ENCODE data around the gene MID1.

The MID1 gene

GRCh38 chrX:10414862-10415261 lies 205.5 kb downstream of the MID1 start:
- Mint-ChIP-seq H3K4me1 (no peaks in the 10 kb centered on the region), H3K27ac (no peak overlapping the region)
- DNase-seq = no peak

GRCh38 chrX:10414156-10414824 lies 206.1 kb downstream of the MID1 start:
- CTCF ChIA-PET = no interaction called here
- no peak overlapping the region for H3K27ac Mint-ChIP-seq
- no peaks in the 10 kb centered on the region for H3K9me3 Mint-ChIP-seq
- DNase-seq = no peak
- no peaks in the 10 kb centered on the region for H3K36me3 Mint-ChIP-seq
- H3K4me1 Mint-ChIP-seq = no peaks in the 10 kb centered on the region
- no peaks in the 10 kb centered on the region for H3K27me3 Mint-ChIP-seq
- H3K4me3 Mint-ChIP-seq = no peak overlapping the region

More at GRCh38 chrX:10414862-10415261, 205.5 kb downstream of the MID1 start:
- Mint-ChIP-seq H3K27me3 (no peaks in the 10 kb centered on the region), H3K36me3 (no peaks in the 10 kb centered on the region), H3K9me3 (no peaks in the 10 kb centered on the region), H3K4me3 (no peak overlapping the region)
- CTCF ChIA-PET = no interaction called here

GRCh38 chrX:10404436-10404835 lies 215.9 kb downstream of the MID1 start:
- no peaks in the 10 kb centered on the region for H3K4me1 Mint-ChIP-seq
- H3K4me3 Mint-ChIP-seq = no peak overlapping the region
- no peaks in the 10 kb centered on the region for H3K9me3 Mint-ChIP-seq
- no peak for DNase-seq
- H3K36me3 Mint-ChIP-seq = no peaks in the 10 kb centered on the region
- CTCF ChIA-PET = no interaction called here
- no peak overlapping the region for H3K27ac Mint-ChIP-seq
- no peaks in the 10 kb centered on the region for H3K27me3 Mint-ChIP-seq

GRCh38 chrX:10401239-10401638 lies 219.1 kb downstream of the MID1 start:
- H3K4me1 Mint-ChIP-seq = no peaks in the 10 kb centered on the region
- no peak overlapping the region for H3K27ac Mint-ChIP-seq
- no peaks in the 10 kb centered on the region for H3K9me3 Mint-ChIP-seq
- no peak for DNase-seq
- no peak overlapping the region for H3K4me3 Mint-ChIP-seq
- CTCF ChIA-PET = no interaction called here
- no peaks in the 10 kb centered on the region for H3K36me3 Mint-ChIP-seq
- H3K27me3 Mint-ChIP-seq = no peaks in the 10 kb centered on the region

- Mint-ChIP-seq H3K36me3 (no peaks in the 10 kb centered on the region), H3K4me1 (no peaks in the 10 kb centered on the region), H3K27me3 (no peaks in the 10 kb centered on the region), H3K4me3 (no peak overlapping the region), H3K9me3 (no peaks in the 10 kb centered on the region), H3K27ac (no peak overlapping the region)
- CTCF ChIA-PET = no interaction called here
- no peak for DNase-seq
These were observed 221.2 kb downstream of the MID1 start for GRCh38 chrX:10399043-10399741.

- Mint-ChIP-seq H3K4me1 (no peaks in the 10 kb centered on the region), H3K9me3 (no peaks in the 10 kb centered on the region), H3K27me3 (no peaks in the 10 kb centered on the region), H3K4me3 (no peak overlapping the region), H3K27ac (no peak overlapping the region), H3K36me3 (no peaks in the 10 kb centered on the region)
- DNase-seq = no peak
- CTCF ChIA-PET = no interaction called here
These were observed 222.2 kb downstream of the MID1 start for GRCh38 chrX:10398215-10398614.

- Mint-ChIP-seq H3K9me3 (no peaks in the 10 kb centered on the region), H3K4me3 (no peak overlapping the region), H3K27ac (no peak overlapping the region), H3K4me1 (no peaks in the 10 kb centered on the region), H3K36me3 (no peaks in the 10 kb centered on the region), H3K27me3 (no peaks in the 10 kb centered on the region)
- no peak for DNase-seq
- CTCF ChIA-PET = no interaction called here
These were observed 223.0 kb downstream of the MID1 start for GRCh38 chrX:10397349-10397748.

- H3K27ac Mint-ChIP-seq = no peak overlapping the region
- DNase-seq = no peak
These were observed 224.7 kb downstream of the MID1 start for GRCh38 chrX:10395643-10396042.

More at GRCh38 chrX:10395643-10396042, 224.7 kb downstream of the MID1 start:
- no peaks in the 10 kb centered on the region for H3K9me3 Mint-ChIP-seq
- CTCF ChIA-PET = no interaction called here
- no peak overlapping the region for H3K4me3 Mint-ChIP-seq
- H3K27me3 Mint-ChIP-seq = no peaks in the 10 kb centered on the region
- no peaks in the 10 kb centered on the region for H3K4me1 Mint-ChIP-seq
- no peaks in the 10 kb centered on the region for H3K36me3 Mint-ChIP-seq

Data from activated naive CD4-positive, alpha-beta T cell treated with anti-CD3 and anti-CD28 coated beads, Interleukin-2, amount 10 ng/mL, durations not matched to agents 7 days and 5 days (primary cell).